BE2C (cell line): ENCODE measurements around the gene CEP164.

ENCODE experiments used
- DNase-seq: peaks from one replicate; pipeline ENCODE4 v3.0.0-alpha.2; 2020
- H3K27me3 ChIP-seq: fragments of 250-450 bp; sonication (Bioruptor Pico); 2 replicates; pipeline ENCODE4 v1.5.1; 2020; ENCODE audit warnings: mild to moderate bottlenecking
- H3K36me3 ChIP-seq: fragments of 250-450 bp; sonication (Bioruptor Pico); 2 replicates; pipeline ENCODE4 v1.5.1; 2020; ENCODE audit warnings: mild to moderate bottlenecking
- H3K4me1 ChIP-seq: fragments of 250-450 bp; sonication (Bioruptor Pico); 2 replicates; pipeline ENCODE4 v1.5.1; 2020
- H3K4me3 ChIP-seq: 2 replicates; pipeline ENCODE4 v1.5.1; 2011; ENCODE audit warnings: low read depth, low read length
- H3K9me3 ChIP-seq: fragments of 250-450 bp; sonication (Bioruptor Pico); 2 replicates; pipeline ENCODE4 v1.5.1; 2020
- CTCF ChIP-seq: IDR thresholded peaks from 2 replicates; pipeline ENCODE4 v1.5.1; 2012; ENCODE audit warnings: mild to moderate bottlenecking, low read depth, low read length

Gene CEP164

GRCh38 chr11:117428186-117428855, 100.7 kb downstream of the CEP164 start:
- peaks cover 4% of the 10 kb centered on the region for H3K4me1 ChIP-seq
- no peaks in the 10 kb centered on the region for H3K9me3 ChIP-seq
- no peak overlapping the region for H3K4me3 ChIP-seq
- no peak for TF ChIP-seq CTCF
- H3K27me3 ChIP-seq = no peaks in the 10 kb centered on the region
- no peaks in the 10 kb centered on the region for H3K36me3 ChIP-seq
- no peak for DNase-seq

- TF ChIP-seq CTCF = 0 out of 2 replicates have a peak, but pooled peaks have one; percentile 6
- Histone ChIP-seq H3K36me3 (no peaks in the 10 kb centered on the region), H3K4me3 (no peak overlapping the region), H3K9me3 (no peaks in the 10 kb centered on the region), H3K4me1 (peaks cover 4% of the 10 kb centered on the region), H3K27me3 (no peaks in the 10 kb centered on the region)
- no peak for DNase-seq
Observed at GRCh38 chr11:117428856-117429229, 101.2 kb downstream of the CEP164 start.

GRCh38 chr11:117430293-117430955, 102.8 kb downstream of the CEP164 start:
- H3K27me3 ChIP-seq = no peaks in the 10 kb centered on the region
- no peak for TF ChIP-seq CTCF

GRCh38 chr11:117431436-117431835, 103.8 kb downstream of the CEP164 start:
- DNase-seq = no peak
- Histone ChIP-seq H3K4me3 (no peak overlapping the region), H3K27me3 (no peaks in the 10 kb centered on the region), H3K4me1 (peaks cover 4% of the 10 kb centered on the region), H3K36me3 (no peaks in the 10 kb centered on the region), H3K9me3 (no peaks in the 10 kb centered on the region)
- no peak for TF ChIP-seq CTCF

More at GRCh38 chr11:117430293-117430955, 102.8 kb downstream of the CEP164 start:
- DNase-seq = no peak
- H3K4me3 ChIP-seq = no peak overlapping the region
- no peaks in the 10 kb centered on the region for H3K9me3 ChIP-seq
- H3K36me3 ChIP-seq = no peaks in the 10 kb centered on the region
- H3K4me1 ChIP-seq = peaks cover 4% of the 10 kb centered on the region

- DNase-seq = no peak
- Histone ChIP-seq H3K4me3 (no peak overlapping the region), H3K4me1 (peaks cover 4% of the 10 kb centered on the region), H3K27me3 (no peaks in the 10 kb centered on the region), H3K9me3 (no peaks in the 10 kb centered on the region), H3K36me3 (no peaks in the 10 kb centered on the region)
- TF ChIP-seq CTCF = no peak
Observed at GRCh38 chr11:117433717-117434116, 106.1 kb downstream of the CEP164 start.

- no peak for DNase-seq
- H3K4me1 ChIP-seq = peaks cover 4% of the 10 kb centered on the region
- H3K27me3 ChIP-seq = no peaks in the 10 kb centered on the region
- TF ChIP-seq CTCF = no peak
- no peak overlapping the region for H3K4me3 ChIP-seq
- no peaks in the 10 kb centered on the region for H3K36me3 ChIP-seq
- no peaks in the 10 kb centered on the region for H3K9me3 ChIP-seq
Observed at GRCh38 chr11:117434481-117434880, 106.8 kb downstream of the CEP164 start.
